Panc1 (cell line): Measurements from ENCODE around the gene PRKAA1. TPM values are rescaled to one million over a fixed set of nuclear protein-coding genes. Genes with fewer than 3 reads are reported as not detected.
"Not testable (repeated sequence)": the region's sequence is repeated elsewhere in the genome, so short reads cannot be mapped to it uniquely, and the experiment has no call there.

Experiments used
- ATAC-seq: fragments of 200-7000 bp; cut with Tn5 transposase; 2 replicates; pipeline ENCODE4 v1.9.1; 2020; ENCODE audit warnings: mild to moderate bottlenecking, moderate library complexity
- BruUV-seq: library from RNA; stranded (reverse); fragments of 400-500 nt; replicated peaks from 2 replicates; lab custom pipeline; 2021; lab: Mats Ljungman, UMichigan
- CTCF ChIA-PET: fragments of 300-600 bp; sonication (Branson Sonifier 250); formaldehyde crosslinking; loops from one replicate; lab custom pipeline; 2022; ENCODE audit warnings: antibody characterized with exemption; lab: Charles Lee
- POLR2A ChIA-PET: fragments of 300-600 bp; sonication (Branson Sonifier 250); formaldehyde crosslinking; loops from one replicate; lab custom pipeline; 2022; ENCODE audit warnings: antibody characterized with exemption; lab: Charles Lee
- DNase-seq: peaks from one replicate; pipeline ENCODE4 v3.0.0-alpha.2; 2010; ENCODE audit warnings: low read depth, low spot score
- H3K27ac ChIP-seq: 2 replicates; pipeline ENCODE4 v1.5.1; 2011; ENCODE audit warnings: mild to moderate bottlenecking, low read length, inconsistent platforms
- H3K27me3 ChIP-seq: fragments of 200-500 bp; sonication (Bioruptor generic); 2 replicates; pipeline ENCODE4 v1.6.0; 2014; ENCODE audit warnings: low read length, inconsistent platforms; ENCODE audit not compliant: control insufficient read depth, insufficient read depth
- H3K36me3 ChIP-seq: fragments of 200-500 bp; sonication (Bioruptor generic); 2 replicates; pipeline ENCODE4 v1.5.1; 2014; ENCODE audit warnings: inconsistent platforms, mild to moderate bottlenecking, low read length, moderate library complexity; ENCODE audit not compliant: control insufficient read depth, insufficient read depth
- H3K4me1 ChIP-seq: 2 replicates; pipeline ENCODE4 v1.5.1; 2011; ENCODE audit warnings: inconsistent platforms, mild to moderate bottlenecking, low read length, moderate library complexity; ENCODE audit not compliant: control insufficient read depth, insufficient read depth
- H3K4me3 ChIP-seq, 2 experiments: 2 replicates each; pipeline ENCODE4 v1.5.1; 2011 to 2012; ENCODE audit warnings: low read depth in 2 of 2, low read length in 2 of 2, mild to moderate bottlenecking in 2 of 2, inconsistent platforms in 1 of 2, moderate library complexity in 1 of 2
- H3K9me3 ChIP-seq: fragments of 200-500 bp; sonication (Bioruptor generic); 2 replicates; pipeline ENCODE4 v1.5.1; 2014; ENCODE audit warnings: low read depth, mild to moderate bottlenecking, inconsistent platforms, low read length, moderate library complexity; ENCODE audit not compliant: control insufficient read depth, insufficient read depth
- CTCF ChIP-seq: fragments of 450-650 bp; IDR thresholded peaks from 2 replicates; pipeline ENCODE4 v1.5.1; 2017; ENCODE audit warnings: mild to moderate bottlenecking
- POLR2AphosphoS5 ChIP-seq: IDR thresholded peaks from 2 replicates; pipeline ENCODE4 v1.6.1; 2012; ENCODE audit warnings: mild to moderate bottlenecking, low read depth, low read length, moderate library complexity
- REST ChIP-seq, 2 experiments: IDR thresholded peaks; 2 replicates each; pipeline ENCODE4 v1.6.1; 2011 to 2012; ENCODE audit warnings: low read depth in 2 of 2, control low read depth in 1 of 2, low read length in 1 of 2, mild to moderate bottlenecking in 1 of 2, moderate library complexity in 1 of 2; ENCODE audit not compliant: insufficient read depth in 1 of 2
- SIN3A ChIP-seq: IDR thresholded peaks from 2 replicates; pipeline ENCODE4 v1.6.1; 2012; ENCODE audit warnings: low read depth, mild to moderate bottlenecking, low read length, moderate library complexity, borderline replicate concordance; ENCODE audit not compliant: insufficient read depth
- TCF7L2 ChIP-seq: IDR thresholded peaks from 2 replicates; pipeline ENCODE4 v1.6.1; 2011; ENCODE audit warnings: mild to moderate bottlenecking, low read depth, low read length, inconsistent platforms
- in situ Hi-C: cut with HindIII; loops from 2 replicates; pipeline ENCODE4 v1.10.0; 2016; ENCODE audit warnings: low sequenced_read_pairs, low pct_unique_long_range_greater_than_20kb
- intact Hi-C: fragments of 100-400 bp; cut with micrococcal nuclease; formaldehyde crosslinking; loops from one replicate; pipeline ENCODE4 v1.10.0; 2022; ENCODE audit not compliant: unreplicated experiment
- total RNA-seq: library from RNA; stranded (reverse); gene quantifications from one replicate; pipeline ENCODE4 v1.2.1, GENCODE V29; 2021; ENCODE audit not compliant: unreplicated experiment

The PRKAA1 gene
- total RNA-seq, 1 experiment from 2014 or later = 75.8 TPM

- no peak for DNase-seq
- no peak for TF ChIP-seq POLR2AphosphoS5
- no peak for TF ChIP-seq REST (IDR thresholded peaks at IDR 0.05; ENCODE audit: insufficient read depth in 1 of 2, low read depth in 2 of 2, low read length in 1 of 2)
- no peak for TF ChIP-seq TCF7L2
- TF ChIP-seq SIN3A = no peak
- no peak for TF ChIP-seq CTCF
- H3K27ac ChIP-seq = no peak overlapping the region
- intact Hi-C loops (no loop called here), in situ Hi-C loops (no loop called here)
- H3K36me3 ChIP-seq = no peaks in the 10 kb centered on the region
- POLR2A ChIA-PET = interaction anchor here (0.9 kb wide), 1 partner anchor 43 kb away, joined by 3 read pairs; the partner anchor contains the start of gene RPL37
- BruUV-seq = no TSS peak
- peaks cover 3% of the 10 kb centered on the region; the same call in 1 of the 2 replicates for H3K9me3 ChIP-seq
- 0 out of 2 replicates have a peak, but pooled peaks have one; percentile 68 for ATAC-seq
- no peak overlapping the region for H3K4me3 ChIP-seq
- H3K27me3 ChIP-seq = no peaks in the 10 kb centered on the region
- peaks cover 16% of the 10 kb centered on the region for H3K4me1 ChIP-seq
- CTCF ChIA-PET = no interaction called here
Measured at GRCh38 chr5:40791715-40792139, 6.4 kb downstream of the PRKAA1 start.

- ChIA-PET POLR2A (interaction anchor here (0.9 kb wide), 1 partner anchor 44 kb away, joined by 3 read pairs; the partner anchor contains the start of gene RPL37), CTCF (no interaction called here)
- ATAC-seq = 0 out of 2 replicates have a peak, but pooled peaks have one; percentile 40
- BruUV-seq = no TSS peak
- Histone ChIP-seq H3K36me3 (no peaks in the 10 kb centered on the region), H3K27me3 (no peaks in the 10 kb centered on the region), H3K4me1 (peaks cover 11% of the 10 kb centered on the region), H3K4me3 (no peak overlapping the region), H3K27ac (0 out of 2 replicates have a peak overlapping the region, but pooled peaks have one; percentile 2), H3K9me3 (peaks cover 3% of the 10 kb centered on the region; the same call in 1 of the 2 replicates)
- intact Hi-C loops (no loop called here), in situ Hi-C loops (no loop called here)
- DNase-seq = no peak
- no peak for TF ChIP-seq SIN3A
- TF ChIP-seq TCF7L2 = no peak
- TF ChIP-seq CTCF = no peak
- TF ChIP-seq POLR2AphosphoS5 = no peak
- no peak for TF ChIP-seq REST (IDR thresholded peaks at IDR 0.05; ENCODE audit: insufficient read depth in 1 of 2, low read depth in 2 of 2, low read length in 1 of 2)
Measured at GRCh38 chr5:40790947-40791593, 7.1 kb downstream of the PRKAA1 start.

GRCh38 chr5:40788941-40789340, 9.2 kb downstream of the PRKAA1 start:
- H3K4me3 ChIP-seq, BruUV-seq, in situ Hi-C loops, DNase-seq, POLR2A ChIA-PET, CTCF ChIA-PET, ATAC-seq, H3K9me3 ChIP-seq, H3K27me3 ChIP-seq, intact Hi-C loops, H3K36me3 ChIP-seq, H3K27ac ChIP-seq: not testable (repeated sequence)
- H3K4me1 ChIP-seq = peaks cover 18% of the 10 kb centered on the region
